GM19467 (cell line): Measurements from ENCODE around the gene GLI2.

Experiments used
- ATAC-seq: cut with Tn5 transposase; IDR thresholded peaks from one replicate; pipeline ENCODE4 v1.9.1; 2021; ENCODE audit warnings: mild to moderate bottlenecking, moderate library complexity; ENCODE audit not compliant: unreplicated experiment

The GLI2 gene

DNA sequence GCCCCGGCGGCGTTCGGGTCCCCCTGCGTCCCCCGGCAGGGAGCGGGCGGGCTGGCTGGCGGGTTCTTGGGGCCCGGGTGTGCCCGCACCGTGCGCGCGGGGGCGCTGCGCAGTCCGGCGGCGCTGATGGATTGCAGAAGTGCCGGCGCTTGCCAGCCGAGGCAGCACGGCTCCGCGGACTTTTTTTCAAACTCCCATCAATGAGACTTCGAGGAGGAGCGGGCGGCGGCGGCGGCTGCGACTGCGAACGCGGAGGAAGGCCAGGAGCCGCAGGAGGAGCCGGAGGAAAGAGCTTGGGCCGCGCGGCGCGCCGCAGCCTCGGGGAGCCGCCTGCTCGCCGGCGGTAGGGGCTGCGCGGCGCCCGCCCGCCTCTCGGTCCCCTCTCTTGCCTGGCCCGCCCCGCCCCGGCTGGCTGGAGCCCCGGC is at the start of gene GLI2:
GLI2 (plus strand) TSS at position 123 of the 425 bp plus-strand sequence. CDS start 61,453 bp downstream, outside the sequence.
- ATAC-seq, result no peak

DNA sequence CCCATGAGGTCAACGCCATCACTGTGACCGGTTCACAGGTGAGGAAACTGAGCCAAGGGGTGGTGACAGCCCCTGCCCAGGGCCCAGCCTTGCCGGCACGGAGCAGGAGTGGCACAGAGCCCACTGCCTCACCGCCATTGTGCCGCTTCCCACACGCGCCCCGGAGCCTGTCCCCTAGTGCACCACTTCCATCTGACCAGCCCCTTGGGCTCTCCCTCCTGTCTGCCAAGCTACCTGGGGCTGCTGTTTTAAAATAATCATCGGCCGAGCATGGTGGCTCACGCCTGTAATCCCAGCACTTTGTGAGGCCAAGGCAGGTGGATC is 49.7 kb upstream of the GLI2 start:
- no peak for ATAC-seq

DNA sequence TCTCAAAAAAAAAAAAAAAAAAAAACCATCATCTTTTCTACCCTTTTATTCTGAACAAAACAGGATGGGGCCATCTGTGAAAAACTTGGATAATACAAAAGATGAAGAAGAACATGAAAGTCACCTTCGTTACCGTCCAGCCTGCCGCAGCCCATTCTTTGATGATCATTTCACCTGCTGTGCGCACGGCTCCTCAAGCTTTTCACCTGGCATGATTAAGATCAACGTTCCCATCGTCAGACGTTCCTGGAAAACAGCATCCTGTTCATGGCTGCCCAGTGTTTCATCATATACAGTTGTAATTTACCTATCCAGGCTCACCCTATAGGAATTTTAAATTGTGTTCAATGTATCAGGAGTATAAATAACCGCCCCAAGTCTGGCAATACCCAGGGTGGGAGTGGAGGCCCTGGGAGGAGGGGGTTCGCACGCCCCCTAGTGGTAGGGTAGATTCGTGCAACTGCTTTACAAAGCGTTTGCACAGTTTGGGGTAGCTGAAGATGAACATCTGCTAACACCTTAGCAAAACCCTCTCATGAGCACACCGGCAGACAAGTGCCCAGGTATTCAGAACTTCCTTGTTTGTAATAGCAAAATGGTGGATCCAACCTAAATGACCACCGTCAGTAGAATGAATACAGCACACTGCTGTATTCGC is 49.0 kb upstream of the GLI2 start:
- ATAC-seq, result no peak

DNA sequence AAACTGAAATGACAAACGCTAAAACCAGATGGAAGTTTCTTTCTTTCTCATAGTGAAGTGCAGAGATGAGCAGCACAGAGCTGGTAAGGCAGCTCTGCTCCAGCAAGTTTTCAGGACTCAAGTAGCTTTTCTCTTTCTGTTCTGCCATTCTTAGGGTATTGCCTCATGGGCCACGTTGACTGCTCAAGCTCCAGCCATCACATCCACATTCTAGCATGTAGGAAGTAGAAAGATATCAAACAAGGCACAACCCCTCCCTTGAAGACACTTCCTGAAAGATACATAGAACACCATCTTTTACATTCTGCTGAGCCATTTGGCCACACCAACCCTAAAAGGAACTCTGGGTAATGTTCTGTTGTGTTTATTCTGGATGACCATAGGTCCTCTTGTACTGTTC is 48.5 kb upstream of the GLI2 start:
- no peak for ATAC-seq

DNA sequence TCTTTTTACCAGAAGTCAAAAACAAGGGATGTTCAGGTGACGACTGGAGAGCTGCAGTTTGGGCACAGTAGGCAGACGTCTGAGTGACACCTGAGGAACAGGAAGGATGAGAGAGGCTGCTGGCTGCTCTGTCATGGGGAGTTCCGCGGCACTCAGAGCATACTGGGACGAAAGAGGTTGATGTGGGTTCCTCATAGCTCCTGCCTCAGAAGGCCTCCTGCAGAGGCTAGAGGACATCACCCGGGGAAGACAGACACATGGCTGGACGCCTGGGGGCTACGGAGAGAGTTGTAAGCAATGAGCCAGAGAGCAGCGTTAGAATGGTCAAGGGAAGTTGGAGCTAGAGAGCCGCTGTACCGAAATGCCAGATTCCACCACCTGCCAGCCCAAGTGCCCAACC is 45.1 kb upstream of the GLI2 start:
- no peak for ATAC-seq

DNA sequence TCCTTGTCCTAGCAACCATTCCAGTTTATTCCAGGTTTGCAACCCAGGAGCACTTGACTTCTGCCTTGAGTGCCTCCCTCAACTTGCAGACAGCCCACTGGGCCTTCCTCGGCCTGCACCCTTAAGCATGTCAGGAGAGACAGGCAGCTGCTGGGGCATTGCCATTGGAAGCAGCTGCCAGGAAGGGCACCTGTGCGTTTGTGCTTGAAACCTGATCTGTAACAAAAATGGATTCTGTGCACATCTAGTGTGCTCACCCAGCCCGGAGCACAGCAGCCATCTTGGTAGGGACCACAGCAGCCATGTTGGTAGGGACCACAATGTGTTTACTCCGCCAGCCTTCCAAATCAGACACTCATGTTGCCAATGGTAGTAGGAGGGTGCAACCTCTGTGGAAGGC is 44.3 kb upstream of the GLI2 start:
- no peak for ATAC-seq

DNA sequence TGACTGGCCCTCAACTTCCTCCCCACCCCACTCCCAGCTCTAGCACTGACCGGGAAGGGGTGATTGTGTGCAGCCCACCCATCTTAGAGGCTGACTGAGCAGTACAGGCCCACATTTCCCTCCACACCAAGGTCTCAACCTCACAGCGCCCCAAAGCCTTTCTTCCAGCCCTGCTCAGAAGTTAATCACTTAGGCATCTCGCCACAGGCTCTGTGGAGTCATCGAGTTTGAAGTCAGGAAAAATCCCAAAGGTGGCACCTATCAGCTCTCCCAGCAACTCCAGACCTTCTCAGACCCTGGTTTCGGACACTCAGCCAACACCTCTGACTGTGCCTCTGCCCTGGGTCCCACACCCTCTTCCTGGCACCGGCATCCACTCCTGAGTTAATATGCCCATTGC is 43.0 kb upstream of the GLI2 start:
- ATAC-seq, result no peak

DNA sequence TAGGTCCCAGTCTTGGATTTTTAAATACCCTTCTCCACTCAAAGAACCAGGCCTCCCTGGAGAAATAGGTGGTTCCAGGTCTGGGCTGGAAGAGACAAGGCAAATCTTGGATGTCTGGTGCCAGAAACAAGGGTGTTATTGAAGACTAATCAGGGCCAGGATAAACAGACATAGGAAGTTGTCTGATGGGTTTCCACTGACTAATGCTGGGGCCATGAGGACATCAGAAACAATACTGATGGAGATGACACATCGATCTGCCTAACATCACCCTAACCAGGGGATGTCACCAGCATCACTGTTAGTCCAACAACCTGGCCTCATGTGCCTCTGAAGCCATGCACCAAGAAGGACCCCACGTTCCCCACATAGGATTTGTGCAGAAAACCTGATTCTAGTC is 42.5 kb upstream of the GLI2 start:
- ATAC-seq, result no peak

DNA sequence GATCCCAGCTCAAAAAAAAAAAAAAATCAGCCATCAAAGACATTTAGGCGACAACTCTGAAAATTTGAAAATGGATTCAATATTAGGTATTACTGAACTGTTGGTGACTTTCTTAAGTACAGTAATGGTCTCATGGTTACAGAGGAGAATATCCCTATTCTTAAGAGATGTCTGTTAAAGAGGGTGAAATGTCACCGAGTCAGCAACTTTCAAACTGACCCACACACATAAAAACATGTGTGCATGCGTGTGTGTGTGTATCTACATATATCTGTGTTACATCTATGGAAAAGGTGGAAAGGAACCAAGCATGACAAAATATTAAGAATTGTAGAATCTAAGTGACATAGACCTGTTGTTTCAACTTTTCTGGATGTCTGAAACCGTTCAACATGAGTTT is 41.6 kb upstream of the GLI2 start:
- ATAC-seq, result no peak

DNA sequence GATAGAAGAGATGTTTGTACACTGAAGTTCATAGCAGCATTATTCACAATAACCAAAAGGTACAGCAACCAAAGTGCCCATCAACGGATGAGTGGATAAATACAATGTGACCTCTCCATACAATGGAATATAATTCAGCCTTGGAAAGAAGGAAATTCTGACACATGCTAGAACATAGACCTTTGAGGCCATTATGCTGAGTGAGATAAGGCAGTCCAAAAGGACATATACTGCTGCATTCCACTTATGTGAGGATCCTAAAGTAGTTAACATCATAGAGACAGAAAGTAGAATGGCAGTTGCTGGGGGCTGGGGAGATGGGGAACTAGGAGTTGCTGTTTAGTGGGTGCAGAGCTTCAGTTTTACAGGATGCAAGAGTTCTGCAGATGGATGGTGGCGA is 38.2 kb upstream of the GLI2 start:
- ATAC-seq, result no peak

DNA sequence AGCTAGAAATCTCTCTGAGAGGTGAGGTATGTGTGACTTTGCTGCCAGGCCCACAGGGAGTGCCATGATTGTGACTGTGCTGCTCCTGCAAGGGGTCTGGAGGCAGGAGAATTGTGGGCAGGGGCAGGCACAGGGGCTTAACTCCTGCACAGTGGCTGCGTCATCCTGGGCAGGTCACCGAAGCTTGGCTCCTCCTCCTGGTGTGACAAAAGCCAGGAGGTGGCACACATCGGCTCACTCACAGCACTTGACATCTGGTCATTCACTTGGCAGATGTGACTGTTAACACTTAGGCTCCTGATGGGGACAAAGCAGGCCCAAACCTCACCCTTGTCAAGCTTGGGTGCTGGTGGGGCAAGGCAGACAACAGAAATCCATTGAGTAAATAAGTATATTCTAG is 36.4 kb upstream of the GLI2 start:
- ATAC-seq, result no peak

DNA sequence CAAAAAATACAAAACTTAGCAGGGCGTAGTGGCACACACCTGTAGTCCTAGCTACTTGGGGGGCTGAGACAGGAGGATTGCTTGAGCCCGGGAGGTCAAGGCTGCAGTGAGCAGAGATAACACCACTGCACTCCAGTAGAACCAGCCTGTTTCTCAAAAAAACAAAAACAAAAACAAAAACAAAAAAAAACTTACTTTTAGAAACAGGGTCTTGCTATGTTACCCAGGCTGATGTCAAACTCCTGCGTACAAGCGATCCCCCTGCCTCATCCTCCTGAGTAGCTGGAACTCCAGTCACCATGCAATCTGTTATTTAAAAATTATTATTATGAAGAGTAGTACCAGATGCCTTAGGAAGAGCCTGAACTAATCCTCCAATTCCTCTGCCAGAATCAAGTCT is 35.0 kb upstream of the GLI2 start:
- ATAC-seq, result no peak

DNA sequence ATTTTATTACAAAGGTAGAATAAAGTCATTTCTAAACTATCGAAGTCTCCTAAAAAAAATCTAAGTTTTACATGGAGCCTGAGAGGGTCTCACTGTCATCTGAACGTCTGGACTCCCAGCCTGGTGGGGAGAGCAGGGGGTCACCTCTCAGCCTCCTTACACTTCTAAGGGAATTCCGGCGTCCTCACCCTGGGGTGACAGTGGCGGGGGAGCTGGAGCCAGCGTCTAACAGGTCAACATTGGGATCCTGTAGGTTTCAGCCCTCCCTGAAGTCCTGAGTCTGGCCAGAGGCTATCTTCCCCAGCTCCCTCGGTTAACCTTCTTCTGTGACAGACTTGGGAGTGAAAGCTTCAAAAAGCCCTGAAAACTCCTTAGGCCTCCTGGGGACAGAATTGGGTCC is 34.6 kb upstream of the GLI2 start:
- ATAC-seq, result no peak

DNA sequence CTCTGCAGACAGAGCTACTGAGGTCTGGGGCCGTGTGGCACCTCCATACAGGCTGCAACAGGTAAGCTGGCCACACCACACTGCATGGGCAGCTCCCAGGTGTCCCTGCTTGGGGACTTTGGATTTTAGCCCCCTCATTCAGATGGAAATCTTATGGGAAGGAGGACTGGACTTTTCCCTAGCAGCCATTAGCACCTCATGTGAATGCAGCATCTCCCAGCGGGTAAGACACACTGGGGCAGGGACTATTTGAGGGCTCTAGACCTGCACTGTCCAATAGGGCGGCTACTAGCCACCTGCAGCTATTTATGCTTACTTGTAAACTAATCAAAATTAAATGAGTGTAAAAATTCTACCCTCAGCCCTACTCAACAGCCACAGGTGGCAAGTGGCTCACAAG is 34.2 kb upstream of the GLI2 start:
- ATAC-seq, result no peak

DNA sequence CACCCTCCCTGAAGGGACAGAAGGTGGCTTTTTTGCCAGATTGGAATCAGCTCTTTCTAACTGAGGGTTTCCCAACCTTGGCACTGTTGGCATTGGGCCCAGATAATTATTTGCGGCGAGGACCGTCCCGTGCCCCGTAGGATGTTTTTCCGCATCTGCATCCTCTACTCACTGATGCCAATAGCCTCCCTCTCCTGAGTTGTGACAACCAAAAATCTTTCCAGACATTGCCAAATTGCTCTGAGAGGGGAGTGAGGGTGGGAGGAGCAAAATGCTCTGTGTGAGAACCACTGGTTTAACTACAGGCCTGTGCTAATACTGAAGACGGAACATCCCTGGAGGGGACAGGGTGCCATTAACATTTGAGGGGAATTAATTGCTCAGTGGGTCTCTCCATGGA is 33.6 kb upstream of the GLI2 start:
- no peak for ATAC-seq

DNA sequence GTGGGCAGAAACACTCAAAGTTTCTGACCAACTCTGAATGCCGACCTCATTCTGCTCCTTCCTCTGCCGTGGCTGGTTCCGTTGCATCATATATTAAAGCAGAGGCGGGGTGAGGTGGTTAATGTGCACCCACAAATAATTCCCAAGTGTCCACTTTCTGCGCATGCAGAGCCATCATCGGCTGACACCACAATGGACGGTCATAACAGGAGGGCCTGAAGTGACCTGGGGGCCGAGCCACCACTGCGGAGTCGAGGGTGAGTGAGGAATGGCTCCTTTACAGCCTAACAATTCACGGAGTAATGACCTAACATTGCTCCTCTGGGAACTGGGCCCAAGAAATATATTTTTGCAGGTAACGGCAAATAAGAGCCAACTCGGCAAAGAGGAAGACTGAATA is 32.9 kb upstream of the GLI2 start:
- ATAC-seq, result no peak

DNA sequence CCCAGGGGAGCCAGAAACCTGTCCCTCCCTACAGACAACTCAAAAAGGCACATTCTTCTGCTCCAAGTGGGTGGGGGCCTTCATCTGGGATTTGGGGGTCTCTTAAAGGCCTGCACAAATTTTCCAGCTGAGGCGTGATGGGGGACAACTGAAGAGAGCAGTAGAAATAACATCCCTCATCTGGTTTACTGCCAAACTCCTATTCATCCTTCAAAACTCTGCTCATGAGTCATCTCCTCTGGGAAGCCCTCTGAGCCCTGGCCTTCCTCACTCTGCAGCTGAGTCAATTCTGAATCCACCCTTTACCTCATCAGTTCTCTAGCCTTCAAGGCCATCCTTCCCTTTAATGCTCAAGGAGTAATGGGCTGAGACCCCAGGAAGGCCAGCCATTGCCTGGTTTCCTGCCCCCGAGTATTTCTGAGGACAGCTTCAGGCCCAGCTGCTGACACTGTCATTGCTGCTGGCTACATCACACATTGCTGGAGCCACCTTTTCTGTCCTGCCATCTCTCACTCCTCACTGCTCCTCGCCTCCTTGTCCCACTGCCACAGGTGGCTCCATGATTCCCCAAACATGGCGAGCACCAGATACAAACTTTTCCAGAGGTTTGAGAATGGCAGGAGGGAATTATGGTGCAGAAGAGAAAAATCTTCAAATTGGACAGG is 32.2 kb upstream of the GLI2 start:
- ATAC-seq, result no peak

DNA sequence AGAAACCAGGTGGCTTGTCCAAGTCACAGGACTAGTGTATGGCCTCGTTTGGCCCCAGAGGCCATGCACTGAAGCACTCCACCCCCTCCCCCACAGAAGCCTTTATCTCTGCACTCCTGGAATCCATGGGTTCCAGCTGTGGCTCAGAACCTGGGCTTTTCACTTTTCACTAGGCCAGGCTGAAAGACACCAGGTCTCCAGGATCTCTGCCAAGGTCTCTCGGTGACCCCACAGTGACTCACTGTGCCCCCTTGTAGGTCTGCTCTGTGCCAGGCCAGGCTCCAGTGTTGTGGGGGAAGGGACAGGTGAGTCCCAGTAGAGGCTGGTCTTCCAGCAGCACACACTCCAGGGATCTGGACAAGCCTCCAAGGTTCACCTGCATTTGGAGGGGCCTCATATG is 31.0 kb upstream of the GLI2 start:
- ATAC-seq, result no peak

DNA sequence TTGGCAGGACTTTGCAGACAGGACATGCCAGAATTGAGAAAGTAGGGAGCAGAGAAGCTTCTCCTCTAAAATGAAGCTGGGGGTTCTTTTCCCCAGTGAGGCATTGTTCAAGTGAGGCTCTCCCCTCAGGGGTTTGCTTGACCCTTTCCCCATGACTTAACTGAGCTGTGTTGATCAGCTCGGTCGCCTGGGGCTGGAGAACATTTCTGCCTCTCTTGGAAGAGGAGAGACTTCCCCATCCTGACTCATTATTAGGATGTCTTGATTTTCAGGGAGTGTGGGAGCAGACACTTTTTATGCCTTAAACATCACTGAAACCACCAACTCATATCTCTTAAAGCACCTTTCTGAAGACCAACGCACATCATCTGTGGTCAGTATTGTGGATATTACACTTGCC is 27.9 kb upstream of the GLI2 start:
- no peak for ATAC-seq

DNA sequence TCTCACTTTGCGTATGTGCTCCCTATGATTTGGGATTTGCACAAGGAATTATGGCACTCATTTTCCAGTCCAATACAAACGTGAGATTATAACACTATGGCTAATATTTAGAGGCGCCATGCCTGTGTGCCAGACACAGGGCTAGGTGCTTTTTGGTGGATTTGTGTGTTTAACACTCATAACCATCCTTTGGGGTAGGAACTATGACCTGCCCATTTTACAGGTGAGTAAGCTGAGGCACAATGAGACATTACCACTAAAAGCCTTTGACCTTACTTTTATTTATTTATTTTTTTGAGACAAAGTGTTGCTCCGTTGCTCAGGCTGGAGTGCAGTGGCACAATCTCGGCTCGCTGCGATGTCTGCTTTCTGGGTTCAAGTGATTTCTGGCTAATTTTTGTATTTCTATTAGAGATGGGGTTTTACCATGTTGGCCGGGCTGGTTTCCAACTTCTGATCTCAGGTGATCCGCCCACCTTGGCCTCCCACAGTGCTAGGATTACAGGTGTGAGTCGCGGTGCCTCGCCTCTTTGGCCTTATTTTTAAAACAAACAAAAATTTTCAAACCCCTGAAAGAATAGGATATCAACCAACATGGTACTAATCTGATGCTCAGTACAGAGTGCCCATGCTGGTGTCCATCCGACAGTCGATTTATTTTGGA is 26.6 kb upstream of the GLI2 start:
- ATAC-seq, result no peak

DNA sequence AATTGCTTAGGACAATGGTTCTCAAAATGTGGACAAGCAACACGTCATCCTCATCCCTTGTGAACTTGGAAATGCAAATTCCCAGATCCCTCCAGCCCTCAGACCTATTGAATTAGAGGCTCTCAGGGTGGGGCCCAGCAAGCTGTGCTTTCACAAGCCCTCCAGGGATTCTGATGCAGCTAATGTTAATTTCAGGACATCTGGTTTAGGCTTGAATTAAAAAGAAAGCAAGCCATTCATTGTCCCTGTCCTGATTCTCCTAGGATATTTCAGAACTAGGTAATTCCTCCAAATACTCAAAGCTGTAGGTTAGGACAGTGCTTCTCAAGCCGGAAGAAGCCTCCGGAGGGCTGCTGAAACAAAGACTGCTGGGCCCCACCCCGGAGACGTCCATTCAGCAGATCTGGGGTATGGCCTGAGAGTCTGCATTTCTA is 26.0 kb upstream of the GLI2 start:
- no peak for ATAC-seq

DNA sequence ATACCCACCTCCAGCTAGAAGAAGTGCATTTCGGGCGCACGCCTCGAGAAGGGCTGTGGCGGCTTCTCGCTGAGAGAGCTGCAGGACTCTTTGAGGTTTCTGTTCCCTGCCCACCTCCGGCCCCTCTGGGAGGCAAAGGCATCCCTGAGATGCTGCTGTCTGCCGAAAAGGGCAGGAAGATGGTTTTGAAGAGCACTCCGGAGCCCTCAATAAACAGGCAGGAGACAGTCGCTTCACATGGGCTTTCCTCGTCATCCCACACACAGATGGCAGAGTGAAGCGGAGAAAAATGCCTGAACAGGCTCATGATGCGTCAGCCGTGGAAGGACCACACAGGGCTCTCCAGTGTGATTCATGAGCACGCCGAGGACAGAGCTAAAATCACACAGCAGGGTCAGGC is 25.4 kb upstream of the GLI2 start:
- ATAC-seq, result no peak

DNA sequence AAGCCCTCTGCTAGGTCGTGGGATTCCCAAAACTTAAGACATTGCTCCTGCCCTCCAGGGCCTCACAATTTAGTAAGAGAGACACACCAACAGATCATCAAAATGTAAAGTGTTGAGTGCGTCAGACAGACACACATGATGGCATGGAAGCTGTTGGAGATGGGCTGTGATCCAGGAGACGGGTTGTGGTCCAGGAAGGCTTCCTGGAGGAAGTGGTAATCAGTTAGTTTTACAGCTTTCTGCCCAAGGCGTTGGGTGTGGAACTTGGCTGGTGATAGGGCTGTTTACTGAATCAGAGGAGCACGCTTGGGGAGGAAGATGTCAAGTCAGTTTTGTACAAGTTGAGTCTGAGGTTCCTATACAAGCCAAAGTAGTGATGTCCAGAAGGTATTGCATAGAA is 24.0 kb upstream of the GLI2 start:
- no peak for ATAC-seq
